Right lobe of liver (tissue), 6 donors: ENCODE results near the gene TMEFF2. TPM values are rescaled to one million over a fixed set of nuclear protein-coding genes. Genes with fewer than 3 reads are reported as not detected.

Experiments
- ATAC-seq, 4 donors: fragments of 200-7000 bp; cut with Tn5 transposase; one replicate each; pipeline ENCODE4 v1.9.1; 2020; ENCODE audit warnings: mild to moderate bottlenecking in 4 of 4, moderate library complexity in 4 of 4
- DNase-seq, 3 donors: peaks; one replicate each; pipeline ENCODE4 v3.0.0-alpha.2; 2020
- H3K27ac ChIP-seq, 3 donors: fragments of 200-600 bp; one replicate each; pipeline ENCODE4 v1.8.0; 2022
- H3K27me3 ChIP-seq, 2 donors: fragments of 200-600 bp; one replicate each; pipeline ENCODE4 v1.8.0; 2022
- H3K36me3 ChIP-seq, 4 donors: fragments of 200-600 bp; sonication (generic) in 1 of 4; one replicate each; pipeline versions ENCODE4 v1.5.1 to v1.8.0; 2017 to 2022; ENCODE audit warnings: control low read depth in 1 of 4
- H3K4me1 ChIP-seq, 4 donors: fragments of 200-600 bp; sonication (generic) in 1 of 4; one replicate each; pipeline versions ENCODE4 v1.5.1 to v1.8.0; 2017 to 2022; ENCODE audit warnings: control low read depth in 1 of 4
- H3K4me3 ChIP-seq, 3 donors: fragments of 200-600 bp; one replicate each; pipeline ENCODE4 v1.8.0; 2022
- H3K9me3 ChIP-seq, 4 donors: fragments of 200-600 bp; sonication (generic) in 1 of 4; one replicate each; pipeline versions ENCODE4 v1.5.1 to v1.8.0; 2017 to 2022; ENCODE audit warnings: control low read depth in 1 of 4
- CTCF ChIP-seq, 4 donors: fragments of 200-600 bp in 3 of 4; fragments of 450-650 bp in 1 of 4; IDR thresholded peaks; one replicate each; pipeline versions ENCODE4 v1.5.1 to v1.8.0; 2016 to 2022; ENCODE audit warnings: antibody characterized with exemption in 4 of 4, mild to moderate bottlenecking in 2 of 4
- POLR2A ChIP-seq: fragments of 450-650 bp; IDR thresholded peaks from one replicate; pipeline ENCODE4 v1.6.1; 2017; ENCODE audit warnings: antibody characterized with exemption, mild to moderate bottlenecking
- WGBS: methylation state at CpG from one replicate; pipeline ENCODE4 v1.1.6; 2018; ENCODE audit warnings: low coverage, low lambda C conversion rate; ENCODE audit not compliant: insufficient coverage; ENCODE audit errors: missing lambda C conversion rate; 5-methylcytosine and 5-hydroxymethylcytosine counted together
- intact Hi-C, 2 donors: fragments of 100-400 bp; cut with DNase I; formaldehyde crosslinking; loops; one replicate each; pipeline versions ENCODE4 v1.11.2 to v1.14.1; 2022
- total RNA-seq, 6 experiments: library from RNA; depleted of rRNA in 2 of 6; stranded (reverse); fragments of >200 nt in 2 of 6; fragmentation: NEBNext Ultra II Directional in 3 of 6; extraction: Animal tissue kit (Norgen Biotek cat#: 25700) in 3 of 6; gene quantifications; one replicate each; pipeline versions ENCODE4 v1.1.0 to v1.2.4, GENCODE V29; 2016 to 2023
- donor health status: DM: no; HTN: yes; CAD: no.
- donor health status: DM: no; HTN: no; CAD: no.
- donor health status: DM: no; HTN: no; CAD: no.
- donor health status: DM: no; HTN: yes; CAD: no.
- donor health status: DM: no; HTN: yes; CAD: no.

TMEFF2 gene
- total RNA-seq, 6 experiments from 2014 or later = not detected

- ATAC-seq (no peak), DNase-seq (no peak)
- intact Hi-C loops = no loop called here
- no peak overlapping the region for H3K4me3 ChIP-seq
- H3K4me1 ChIP-seq = no peaks in the 10 kb centered on the region
- H3K27me3 ChIP-seq = no peaks in the 10 kb centered on the region
- 83% methylated on average over 8 of the region's 8 CpGs for WGBS
- no peaks in the 10 kb centered on the region for H3K36me3 ChIP-seq
- no peak for TF ChIP-seq CTCF (IDR thresholded peaks at IDR 0.05)
- TF ChIP-seq POLR2A = no peak
- no peaks in the 10 kb centered on the region for H3K9me3 ChIP-seq
- H3K27ac ChIP-seq = no peak overlapping the region
Measured at GRCh38 chr2:191952515-191953270, 242.0 kb downstream of the TMEFF2 start.

DNA sequence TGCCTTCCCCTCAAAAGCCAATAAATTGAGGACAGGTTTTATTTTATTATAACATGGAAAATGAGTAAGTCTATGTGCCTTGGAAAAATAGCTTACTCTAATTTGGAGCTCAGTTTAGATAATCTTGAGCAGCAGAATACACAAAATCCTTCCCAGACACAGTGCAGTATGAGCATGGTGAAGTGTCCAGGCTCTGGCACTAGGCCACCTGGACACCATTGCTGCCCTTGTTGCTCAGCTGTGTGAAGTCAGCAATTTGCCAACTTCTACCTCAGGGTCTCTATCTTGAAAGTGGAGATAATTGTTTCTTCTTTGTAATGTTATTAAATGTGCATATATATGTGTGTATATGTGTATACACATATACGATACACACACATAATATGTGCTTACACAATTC lies 242.9 kb downstream of the TMEFF2 start:
- TF ChIP-seq POLR2A = no peak
- TF ChIP-seq CTCF (IDR thresholded peaks at IDR 0.05) = no peak
- Histone ChIP-seq H3K4me1 (no peaks in the 10 kb centered on the region), H3K36me3 (no peaks in the 10 kb centered on the region), H3K27ac (no peak overlapping the region), H3K4me3 (no peak overlapping the region), H3K9me3 (no peaks in the 10 kb centered on the region), H3K27me3 (no peaks in the 10 kb centered on the region)
- WGBS = 86% methylated on average over 1 of the region's 1 CpG
- intact Hi-C loops = no loop called here
- ATAC-seq (no peak), DNase-seq (no peak)

GRCh38 chr2:191951376-191951775 lies 243.4 kb downstream of the TMEFF2 start:
- TF ChIP-seq POLR2A = no peak
- no peak for TF ChIP-seq CTCF (IDR thresholded peaks at IDR 0.05)
- Histone ChIP-seq H3K27ac (no peak overlapping the region), H3K4me1 (no peaks in the 10 kb centered on the region), H3K9me3 (no peaks in the 10 kb centered on the region), H3K4me3 (no peak overlapping the region), H3K36me3 (no peaks in the 10 kb centered on the region), H3K27me3 (no peaks in the 10 kb centered on the region)
- ATAC-seq (no peak), DNase-seq (no peak)
- whole genome bisulfite sequencing = 57% methylated on average over 1 of the region's 1 CpG
- intact Hi-C loops = no loop called here

GRCh38 chr2:191950132-191950874 lies 244.4 kb downstream of the TMEFF2 start:
- 55% methylated on average over 3 of the region's 3 CpGs for WGBS
- Histone ChIP-seq H3K9me3 (no peaks in the 10 kb centered on the region), H3K36me3 (no peaks in the 10 kb centered on the region), H3K4me1 (no peaks in the 10 kb centered on the region), H3K27ac (no peak overlapping the region), H3K4me3 (no peak overlapping the region), H3K27me3 (no peaks in the 10 kb centered on the region)
- intact Hi-C loops = no loop called here
- DNase-seq = no peak
- ATAC-seq = no peak
- TF ChIP-seq CTCF (IDR thresholded peaks at IDR 0.05) = no peak
- TF ChIP-seq POLR2A = no peak
